ENCODE results near the gene ZNF267.
"Not testable (repeated sequence)": the region's sequence is repeated elsewhere in the genome, so short reads cannot be mapped to it uniquely, and the experiment has no call there.

ZNF267 gene

DNA sequence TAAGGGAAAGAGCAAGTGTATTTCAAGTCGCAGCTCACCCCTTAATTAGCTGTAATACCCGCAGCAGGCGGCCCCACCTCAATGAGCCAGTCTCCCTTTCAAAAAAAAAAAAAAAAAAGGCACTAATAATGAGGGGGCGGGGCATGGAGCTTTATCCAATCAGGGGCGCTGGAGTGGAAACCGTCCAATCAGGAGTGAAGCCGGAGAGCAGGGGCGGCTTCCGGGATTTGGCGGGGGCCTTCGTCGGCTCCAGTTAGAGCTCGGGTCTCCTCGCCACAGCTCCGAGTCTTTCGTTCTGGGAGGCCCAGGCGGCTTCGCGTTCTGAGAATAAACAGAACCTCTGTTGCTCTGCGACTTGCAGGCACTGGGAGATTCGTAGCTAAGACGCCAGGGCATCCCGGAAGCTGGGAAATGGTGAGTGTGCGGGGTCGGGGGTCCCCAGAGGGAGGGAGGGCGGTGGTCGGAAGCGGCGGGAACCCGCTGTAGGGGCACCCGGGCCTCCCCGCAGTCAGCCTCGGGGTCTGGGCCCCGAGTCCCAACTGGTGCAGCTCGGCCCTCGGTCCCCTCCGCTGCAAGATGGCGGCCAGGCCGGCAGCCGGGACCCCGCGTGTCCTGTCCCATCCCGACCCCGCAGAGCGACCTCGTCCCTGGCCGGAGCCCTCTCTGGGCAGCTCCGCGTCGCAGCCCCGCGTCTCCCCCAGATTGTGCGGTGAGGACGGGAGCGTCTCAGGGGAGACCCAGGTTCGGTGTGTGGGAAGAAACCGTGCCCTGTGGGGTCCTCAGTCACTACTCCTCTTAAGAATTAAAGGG is at the start of gene ZNF267:
TSS of gene ZNF267 (plus strand) at position 252 of the 810 bp plus-strand sequence. CDS start at position 412, 160 bp downstream.
- DNase-seq (ENCODE audit: low read depth in 2 of 2) = peak; percentile 89 to 92

DNA sequence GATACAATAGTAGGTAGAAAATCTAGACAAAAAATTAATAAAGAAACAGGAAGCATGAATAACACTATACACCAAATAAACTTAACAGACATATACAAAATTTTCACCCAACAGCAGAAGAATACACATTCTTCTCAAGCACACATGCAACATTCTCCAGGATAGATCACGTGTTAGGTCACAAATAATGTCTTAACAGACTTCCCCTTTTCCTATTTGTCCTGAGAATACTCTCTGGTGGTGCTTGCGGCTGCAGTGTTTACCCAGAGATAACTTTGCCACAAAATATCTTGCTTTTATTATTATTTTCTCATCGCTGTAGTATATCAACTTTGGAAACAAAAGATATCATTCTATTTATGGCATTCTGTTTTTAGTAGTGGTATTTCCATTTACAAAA is 40.6 kb upstream of the ZNF267 start:
- DNase-seq (ENCODE audit: low read depth in 2 of 2) = no peak

DNA sequence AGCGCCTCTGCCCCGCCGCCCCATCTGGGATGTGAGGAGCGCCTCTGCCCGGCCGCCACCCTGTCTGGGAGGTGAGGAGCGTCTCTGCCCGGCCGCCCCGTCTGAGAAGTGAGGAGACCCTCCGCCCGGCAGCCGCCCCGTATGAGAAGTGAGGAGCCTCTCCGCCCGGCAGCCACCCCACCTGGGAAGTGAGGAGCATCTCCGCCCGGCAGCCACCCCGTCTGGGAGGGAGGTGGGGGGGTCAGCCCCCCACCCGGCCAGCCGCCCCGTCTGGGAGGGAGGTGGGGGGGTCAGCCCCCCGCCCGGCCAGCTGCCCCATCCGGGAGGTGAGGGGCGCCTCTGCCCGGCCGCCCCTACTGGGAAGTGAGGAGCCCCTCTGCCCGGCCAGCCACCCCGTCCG is 37.2 kb upstream of the ZNF267 start:
- not testable (repeated sequence) for DNase-seq (ENCODE audit: low read depth in 2 of 2)

DNA sequence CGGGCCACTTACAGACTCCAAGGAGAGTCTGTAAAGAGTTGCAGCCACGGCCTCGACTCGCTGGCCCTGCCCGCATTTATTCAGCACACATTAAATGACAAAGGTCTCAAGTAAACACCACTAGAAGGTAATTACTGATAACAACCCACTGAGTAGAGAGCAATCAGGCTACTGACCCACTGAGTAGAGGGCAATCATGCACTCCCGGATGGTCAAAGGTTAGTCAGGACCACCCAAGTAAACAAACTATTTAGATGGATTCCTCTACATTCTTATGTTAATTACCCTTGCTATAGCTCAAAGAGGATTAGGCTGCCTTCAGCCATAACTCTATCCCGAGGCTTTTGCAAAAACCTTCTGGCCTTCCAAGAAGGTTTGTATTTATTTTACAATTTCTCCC is 30.7 kb upstream of the ZNF267 start:
- no peak for DNase-seq (ENCODE audit: low read depth in 2 of 2)

DNA sequence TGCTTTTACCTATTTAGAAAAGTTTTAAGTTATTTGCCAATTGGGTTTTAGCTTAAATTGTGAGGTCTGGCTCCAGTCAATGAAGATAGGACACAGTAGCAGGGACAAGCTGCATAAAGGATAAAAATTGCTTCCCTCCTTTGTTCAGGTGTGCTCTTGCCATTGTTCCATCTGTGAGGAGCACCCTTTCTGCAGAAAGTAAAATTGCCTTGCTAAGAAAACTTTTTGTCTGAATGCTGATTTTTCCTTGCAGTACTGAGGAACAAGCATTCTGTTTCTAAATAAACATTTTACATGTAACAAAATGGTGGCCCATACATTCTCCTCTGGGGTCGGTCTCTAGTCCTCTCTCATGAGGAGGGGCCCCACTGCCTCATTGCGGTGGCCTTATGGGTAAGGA is 25.0 kb upstream of the ZNF267 start:
- not testable (repeated sequence) for DNase-seq (ENCODE audit: low read depth in 2 of 2)

DNA sequence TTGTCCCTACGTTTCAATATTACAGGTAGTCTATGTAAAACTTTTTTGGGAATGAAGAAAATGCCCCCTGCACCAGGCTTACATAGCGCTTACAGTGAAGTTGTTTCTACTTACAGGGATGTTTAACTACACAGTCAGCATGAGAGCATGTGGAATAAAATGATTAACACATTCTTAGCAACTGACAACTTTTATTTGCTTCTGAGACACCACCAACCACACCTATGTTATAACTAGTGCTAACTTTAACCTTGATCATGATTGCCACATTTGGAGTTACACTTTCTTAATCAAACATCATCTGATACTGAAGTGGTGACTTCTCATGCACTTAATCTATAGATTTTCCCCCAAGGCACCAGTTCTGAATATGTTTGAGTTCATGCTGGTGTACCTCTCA is 20.3 kb upstream of the ZNF267 start:
- DNase-seq (ENCODE audit: low read depth in 2 of 2) = no peak

DNA sequence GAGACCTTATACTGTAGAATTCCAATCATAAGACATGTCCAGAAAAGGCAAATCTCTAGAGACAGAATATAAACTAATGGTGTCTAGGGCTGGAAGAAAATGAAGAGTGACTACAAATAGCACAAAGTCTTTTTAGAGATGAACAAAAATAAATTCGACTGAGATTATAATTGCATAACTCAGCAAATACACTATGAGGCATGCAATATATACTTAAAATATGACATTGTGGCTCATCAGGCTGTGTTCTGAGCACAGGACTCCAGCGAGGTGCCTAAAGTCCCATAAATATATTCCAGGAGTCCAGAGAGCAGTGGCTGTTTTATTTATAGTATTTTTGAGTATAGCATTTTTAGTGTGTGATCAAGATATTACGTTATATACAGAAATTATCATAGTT is 13.1 kb upstream of the ZNF267 start:
- DNase-seq (ENCODE audit: low read depth in 2 of 2) = no peak

DNA sequence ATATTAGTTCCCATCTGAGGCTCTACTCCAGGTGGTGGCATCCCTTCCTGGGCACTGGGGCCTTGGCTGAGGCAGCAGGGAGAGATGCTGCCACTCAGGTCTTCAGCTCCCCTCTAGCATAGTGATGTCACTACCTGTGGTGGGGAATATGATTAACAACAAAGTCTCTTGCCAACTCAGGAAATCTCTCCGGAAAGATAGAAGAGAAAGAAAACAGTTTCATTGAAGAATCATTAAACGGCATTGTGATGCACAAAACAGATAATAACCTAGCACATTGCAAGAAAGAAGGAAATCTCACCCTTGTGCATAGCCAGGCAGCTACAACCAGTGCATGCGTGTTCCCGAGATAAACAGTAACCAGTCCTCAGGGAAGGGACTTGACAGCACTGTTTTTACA is 12.2 kb upstream of the ZNF267 start:
- DNase-seq (ENCODE audit: low read depth in 2 of 2) = no peak

DNA sequence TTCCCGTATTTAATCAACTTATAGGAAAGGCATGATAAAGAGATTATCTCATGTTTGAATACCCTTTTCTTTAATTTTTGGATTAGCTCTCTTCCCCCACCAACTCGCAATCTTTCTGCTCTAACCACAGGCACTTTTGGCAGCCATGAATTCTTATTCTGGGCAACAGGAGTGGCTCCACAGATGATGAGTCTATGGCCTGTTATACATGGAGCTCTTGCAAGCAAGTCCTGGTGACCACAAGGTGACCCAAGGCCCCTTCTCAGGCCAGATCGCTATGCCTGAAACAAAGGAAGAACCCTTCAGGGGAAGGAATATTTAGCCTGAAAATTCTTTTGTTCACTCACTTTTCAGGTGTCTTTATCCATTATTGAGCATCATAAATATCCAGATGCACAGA is 10.8 kb upstream of the ZNF267 start:
- no peak for DNase-seq (ENCODE audit: low read depth in 2 of 2)

DNA sequence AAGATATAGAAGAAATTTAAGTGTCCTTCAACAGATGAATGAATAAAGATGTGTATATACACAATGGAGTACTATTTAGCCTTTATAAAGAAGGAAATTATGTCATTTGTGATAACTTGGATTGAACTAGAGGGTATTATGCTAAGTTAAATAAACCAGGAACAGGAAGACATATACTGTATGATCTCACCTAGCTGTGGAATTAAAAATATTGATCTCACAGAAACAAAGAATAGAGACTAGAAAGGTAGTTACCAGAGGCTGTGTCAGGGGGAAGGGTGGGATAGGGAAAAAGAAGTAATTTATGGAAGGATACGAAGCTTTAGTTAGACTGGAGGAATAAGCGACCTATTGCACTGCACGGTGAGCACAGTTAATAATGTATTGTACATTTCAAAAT is 5.4 kb upstream of the ZNF267 start:
- no peak for DNase-seq (ENCODE audit: low read depth in 2 of 2)

DNA sequence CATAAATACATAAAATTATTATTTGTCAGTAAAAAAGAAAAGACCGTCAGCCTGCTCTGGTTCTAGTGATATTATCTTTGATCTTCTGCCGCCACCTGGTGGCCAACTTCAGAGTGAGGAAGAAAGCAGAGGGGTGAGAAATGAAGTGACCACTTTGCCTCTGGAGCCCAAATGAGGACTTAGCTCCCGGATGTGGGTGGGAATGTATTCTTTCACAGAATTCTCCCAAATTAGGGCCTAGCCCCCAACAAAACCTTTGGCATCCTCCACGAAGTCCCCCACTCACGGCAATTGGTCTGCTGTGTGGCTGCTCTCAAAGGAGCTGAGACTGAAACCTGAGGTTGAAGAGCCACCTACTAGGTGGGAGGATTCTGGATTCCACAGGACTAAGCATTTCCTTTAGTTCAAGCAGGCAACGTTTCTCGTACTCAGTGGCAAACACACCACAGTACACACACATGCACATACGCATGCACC is 4.9 kb upstream of the ZNF267 start:
- peak; percentile 68 to 78 for DNase-seq (ENCODE audit: low read depth in 2 of 2)

DNA sequence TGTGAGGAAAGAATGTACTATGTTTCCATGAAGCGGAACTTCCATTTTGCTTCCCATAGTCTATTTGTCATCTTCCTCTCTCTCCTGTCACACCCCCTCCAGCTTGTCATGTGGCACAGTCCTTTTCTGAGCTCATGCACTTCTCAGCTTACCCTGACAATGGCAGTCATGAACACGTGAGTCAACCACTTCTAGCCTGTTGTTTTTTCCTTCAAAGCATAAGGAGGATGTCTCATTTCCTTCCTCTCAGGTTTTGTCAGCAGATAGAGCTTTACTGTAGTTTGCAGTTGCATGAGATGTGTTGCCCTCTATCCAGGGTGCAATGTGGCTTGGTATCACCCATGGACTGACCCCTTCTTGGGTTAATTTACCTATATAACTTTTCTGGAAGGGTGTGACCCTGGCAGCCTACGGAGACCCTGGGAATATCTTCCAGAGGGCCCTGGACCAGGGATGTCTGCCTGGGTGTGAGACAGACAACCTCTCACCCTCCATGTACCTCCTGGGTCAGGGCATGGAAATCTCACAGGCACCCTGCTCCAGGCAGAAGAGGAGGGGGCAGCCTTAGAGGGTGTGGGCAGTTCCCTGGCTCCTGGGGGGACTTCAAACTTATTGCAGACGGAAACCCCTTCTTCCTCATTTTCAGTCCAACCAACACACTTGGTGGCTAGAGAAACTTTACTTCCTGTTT is 4.0 kb upstream of the ZNF267 start:
- DNase-seq (ENCODE audit: low read depth in 2 of 2) = peak; percentile 69 to 70

DNA sequence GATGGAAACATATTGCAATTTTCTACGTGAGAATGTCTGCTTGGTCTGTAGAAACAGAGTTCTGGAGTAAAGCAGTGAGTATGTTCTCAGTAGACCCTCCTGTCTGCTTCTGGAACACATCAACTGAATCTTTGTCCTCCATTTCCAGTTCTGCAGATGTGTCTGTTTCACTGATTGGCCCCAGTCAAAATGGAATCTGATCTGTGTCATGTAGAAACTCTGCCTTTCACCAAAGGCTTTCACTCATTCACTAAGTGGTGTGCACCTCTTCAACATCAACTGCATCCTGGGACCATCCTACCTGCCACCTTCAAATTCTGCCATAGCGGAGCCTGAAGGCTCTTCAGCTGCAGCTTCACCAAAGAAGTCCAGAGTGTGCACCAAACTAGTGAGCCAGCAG is 2.8 kb upstream of the ZNF267 start:
- DNase-seq (ENCODE audit: low read depth in 2 of 2) = no peak

DNA sequence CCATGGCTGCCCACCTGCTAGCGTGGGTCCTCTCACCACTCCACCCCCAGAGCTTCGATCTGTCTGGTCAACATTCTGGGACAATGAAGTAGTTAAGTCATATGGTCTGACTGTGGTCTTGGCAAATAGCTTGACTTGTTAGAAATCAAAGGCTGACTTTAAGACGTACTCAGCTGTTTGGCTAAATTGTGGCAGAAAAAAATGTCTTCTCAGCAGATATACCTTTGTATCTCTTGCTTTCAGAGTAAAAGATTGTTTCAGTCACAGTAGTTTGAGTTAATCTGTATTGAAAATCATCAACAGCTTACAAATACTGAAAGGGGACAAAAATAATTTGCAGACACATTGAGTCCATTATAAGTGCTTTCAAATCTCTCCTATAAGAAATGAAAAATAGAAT is 2.1 kb upstream of the ZNF267 start:
- DNase-seq (ENCODE audit: low read depth in 2 of 2) = no peak

DNA sequence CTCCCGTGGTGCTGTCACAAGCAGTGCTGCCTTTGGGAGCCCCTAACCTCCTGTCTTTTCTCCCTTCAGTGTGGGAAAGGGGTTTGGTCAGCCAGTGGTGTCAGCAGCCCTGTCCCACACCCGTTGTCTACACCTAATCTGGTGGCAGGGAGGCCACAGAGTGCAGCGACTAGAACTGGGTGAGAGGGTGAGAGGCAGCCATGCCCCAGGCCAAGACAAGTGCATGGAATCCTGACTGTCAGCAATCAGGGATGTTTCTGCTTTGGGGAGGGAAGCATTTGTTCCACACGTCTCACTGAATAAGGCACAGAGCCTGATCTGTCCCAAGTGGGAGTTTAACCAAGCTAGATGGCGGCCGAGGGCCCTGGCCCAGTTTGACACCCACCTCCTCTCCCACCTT is 1.4 kb upstream of the ZNF267 start:
- no peak for DNase-seq (ENCODE audit: low read depth in 2 of 2)

DNA sequence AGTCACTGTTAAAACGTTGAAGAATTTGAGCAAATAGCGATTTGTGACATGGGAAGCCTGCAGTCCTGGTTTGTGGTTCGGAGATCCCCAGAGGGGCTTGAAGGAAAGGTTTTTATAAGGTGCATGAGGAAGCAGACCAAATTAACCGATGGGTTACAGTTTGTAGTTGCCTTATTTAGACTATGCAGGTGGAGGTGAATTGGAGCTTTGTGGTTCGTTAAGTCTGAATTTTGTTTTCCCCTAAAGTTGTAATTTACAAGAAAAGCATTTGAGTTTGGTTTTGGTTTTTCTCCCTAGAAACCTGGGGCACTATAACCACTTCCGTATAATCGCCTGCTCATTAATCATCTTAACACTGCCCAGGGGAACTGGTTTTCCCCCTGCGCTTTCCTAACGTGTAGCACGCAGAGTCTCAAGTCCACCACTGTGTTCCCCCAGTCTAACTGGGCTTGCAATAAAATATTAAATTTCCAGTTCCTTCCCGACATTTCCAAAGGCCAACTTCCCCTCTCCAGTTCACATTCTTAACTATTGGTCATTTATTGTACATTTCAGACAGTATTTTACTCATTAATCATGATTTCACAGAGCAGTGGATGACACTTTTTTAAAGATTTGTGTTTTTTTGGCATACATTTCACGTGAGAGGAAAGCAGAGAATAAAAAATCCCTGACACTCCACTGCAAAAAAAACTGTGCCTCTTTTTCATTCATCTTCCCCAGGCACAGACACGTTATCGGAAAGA is 932 bp downstream of the ZNF267 start:
- DNase-seq (ENCODE audit: low read depth in 2 of 2) = no peak

DNA sequence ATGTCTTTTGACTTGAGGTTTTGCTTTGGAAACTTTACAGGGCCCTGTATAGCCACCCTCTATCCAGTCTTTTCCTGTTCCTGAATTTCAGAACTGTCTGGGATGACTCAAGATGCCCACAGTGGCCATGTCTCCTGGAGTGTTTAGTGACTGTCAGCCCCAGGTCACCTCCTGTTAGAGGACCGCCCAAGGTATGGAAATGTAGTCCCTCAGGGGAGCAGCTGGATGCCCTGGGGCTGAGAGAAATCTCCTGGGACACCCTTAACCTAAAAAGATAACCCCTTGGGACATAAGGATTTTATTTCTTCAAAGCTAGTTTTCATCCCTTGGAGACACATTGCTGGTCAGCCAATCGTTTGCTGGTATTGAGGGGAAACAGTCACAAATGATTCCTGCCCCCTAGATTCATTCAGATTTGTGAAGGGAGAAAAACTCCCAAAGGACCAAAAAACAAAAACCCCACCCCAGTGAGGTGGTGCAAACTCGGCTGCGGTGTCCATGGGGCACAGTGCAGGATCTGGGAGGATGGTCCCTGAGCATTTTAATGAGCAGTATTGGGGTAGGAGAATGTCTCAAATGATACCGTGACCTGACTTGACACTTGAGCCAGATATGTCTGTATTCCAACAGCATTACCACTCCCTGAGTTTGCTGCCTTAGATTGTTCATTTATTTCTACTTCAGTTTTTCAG is 1.7 kb downstream of the ZNF267 start:
- no peak for DNase-seq (ENCODE audit: low read depth in 2 of 2)

DNA sequence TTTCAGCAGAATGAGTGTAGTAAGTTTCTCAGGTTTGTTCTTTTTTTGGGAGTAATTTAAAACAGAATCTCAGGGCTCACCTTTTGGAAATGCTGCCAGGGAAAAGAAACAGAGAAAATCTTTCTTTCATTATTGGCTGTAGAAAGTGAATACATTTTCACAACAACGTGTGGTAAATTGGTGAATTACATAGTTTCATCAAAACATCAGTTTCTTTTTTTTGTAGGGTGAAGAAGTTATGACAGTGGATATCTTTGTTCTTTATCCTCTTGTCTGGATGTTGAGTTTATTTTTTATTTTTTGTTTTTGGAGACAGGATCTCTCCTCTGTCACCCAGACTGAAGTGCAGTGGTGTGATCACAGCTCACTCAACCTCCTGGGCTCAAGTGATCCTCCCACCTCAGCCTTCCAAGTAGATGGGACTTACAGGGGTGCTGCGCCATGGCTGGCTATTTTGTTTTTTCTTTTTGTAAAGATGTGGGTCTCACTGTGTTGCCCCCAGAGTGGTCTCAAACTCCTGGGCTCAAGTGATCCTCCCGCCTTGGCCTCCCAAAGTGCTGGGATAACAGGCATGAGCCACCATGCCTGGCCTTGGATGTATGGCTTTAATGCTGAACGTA is 2.4 kb downstream of the ZNF267 start:
- DNase-seq (ENCODE audit: low read depth in 2 of 2) = no peak

DNA sequence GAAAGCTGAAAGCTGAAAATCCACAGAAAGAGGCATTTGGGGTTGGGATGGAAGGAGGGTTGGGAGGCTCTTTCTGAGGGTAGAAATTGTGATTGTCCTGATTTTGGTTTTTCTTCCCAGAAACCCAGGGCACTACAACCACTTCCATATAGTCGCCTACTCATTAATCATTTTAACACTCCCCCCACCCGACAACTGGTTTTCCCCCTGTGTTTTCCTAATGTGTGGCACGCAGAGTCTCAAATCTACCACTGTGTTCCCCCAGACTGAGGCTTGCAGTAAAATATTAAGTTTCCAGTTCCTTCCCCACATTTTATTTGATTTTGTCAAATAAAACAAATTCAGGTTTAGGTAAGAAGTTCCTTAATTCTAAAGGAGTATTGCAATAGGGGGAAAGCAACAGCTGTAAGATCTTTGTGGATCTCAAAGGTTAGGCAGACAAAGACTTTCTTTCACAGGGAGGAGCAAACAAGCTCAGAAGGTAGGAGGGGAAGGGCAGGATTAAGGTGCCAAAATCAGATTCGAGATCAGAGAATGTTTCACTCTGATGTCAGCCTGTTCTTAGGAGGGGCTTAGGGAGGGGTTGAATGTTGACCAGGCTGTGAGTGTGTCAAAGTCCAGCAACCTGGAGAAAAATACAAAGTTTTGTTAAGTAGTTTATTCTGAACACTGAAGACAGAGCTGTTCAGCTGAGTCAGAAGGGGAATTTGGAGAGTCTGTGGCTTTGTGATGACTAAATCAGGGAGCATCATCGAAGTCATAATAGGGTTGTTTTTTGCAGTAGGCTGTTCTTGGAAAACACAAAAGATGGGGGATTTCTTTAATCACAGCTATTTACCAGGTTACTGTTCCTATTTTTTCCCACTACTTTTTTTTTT is 3.6 kb downstream of the ZNF267 start:
- peak in 1 of 2 donors; percentile 44 for DNase-seq (ENCODE audit: low read depth in 2 of 2)

DNA sequence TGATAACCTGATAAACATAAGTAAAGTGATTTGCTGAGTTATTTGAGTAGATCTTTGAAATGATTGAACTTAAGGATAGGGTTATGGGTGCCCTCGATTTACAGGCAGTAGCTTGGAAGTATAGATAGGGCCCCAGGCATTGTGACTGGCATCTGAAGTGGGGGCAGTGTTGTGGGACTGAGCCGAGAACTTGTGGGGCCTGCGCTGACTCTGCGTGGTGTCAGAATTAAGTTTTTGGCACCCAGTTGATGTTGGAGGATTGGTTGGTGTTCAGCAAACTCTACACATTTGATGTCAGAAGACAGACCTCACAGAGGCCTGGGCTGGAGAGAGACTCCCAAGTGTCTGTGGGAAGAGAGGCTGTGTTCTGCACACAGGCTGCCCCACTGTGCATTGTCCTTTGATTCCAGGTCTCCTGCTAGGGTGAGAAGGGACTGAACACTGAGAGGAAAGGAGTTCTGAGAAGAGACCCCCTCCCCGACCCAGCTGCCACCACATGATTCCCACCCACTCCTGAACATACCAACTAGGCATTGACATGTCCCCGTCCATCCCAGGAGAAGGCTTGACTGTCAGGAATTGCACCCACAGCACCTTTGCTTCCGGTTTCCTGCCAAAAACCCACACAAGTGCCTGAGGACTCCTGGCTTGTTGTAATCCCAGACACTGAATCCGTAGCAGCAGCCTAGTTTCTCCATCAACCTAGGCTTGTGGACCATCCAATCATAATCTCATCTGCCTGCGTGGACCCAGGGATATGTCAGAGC is 4.5 kb downstream of the ZNF267 start:
- no peak for DNase-seq (ENCODE audit: low read depth in 2 of 2)

Measured in stimulated activated CD4-positive, alpha-beta T cell treated with anti-CD3 and anti-CD28 coated beads, Interleukin-15, amount 100 ng/mL, for 48 hours (primary cell).